ENCODE data around the gene XRCC4.

XRCC4 gene

GRCh38 chr5:83376461-83376860, 299.1 kb downstream of the XRCC4 start:
- no peaks in the 10 kb centered on the region for H3K27me3 Mint-ChIP-seq (ENCODE audit: low read depth)
- peaks cover 12% of the 10 kb centered on the region for H3K4me1 Mint-ChIP-seq
- H3K9me3 Mint-ChIP-seq, result no peaks in the 10 kb centered on the region
- no peaks in the 10 kb centered on the region for H3K36me3 Mint-ChIP-seq (ENCODE audit: low read depth)
- no peak overlapping the region for H3K27ac Mint-ChIP-seq
- TF ChIP-seq, protein P1, sequence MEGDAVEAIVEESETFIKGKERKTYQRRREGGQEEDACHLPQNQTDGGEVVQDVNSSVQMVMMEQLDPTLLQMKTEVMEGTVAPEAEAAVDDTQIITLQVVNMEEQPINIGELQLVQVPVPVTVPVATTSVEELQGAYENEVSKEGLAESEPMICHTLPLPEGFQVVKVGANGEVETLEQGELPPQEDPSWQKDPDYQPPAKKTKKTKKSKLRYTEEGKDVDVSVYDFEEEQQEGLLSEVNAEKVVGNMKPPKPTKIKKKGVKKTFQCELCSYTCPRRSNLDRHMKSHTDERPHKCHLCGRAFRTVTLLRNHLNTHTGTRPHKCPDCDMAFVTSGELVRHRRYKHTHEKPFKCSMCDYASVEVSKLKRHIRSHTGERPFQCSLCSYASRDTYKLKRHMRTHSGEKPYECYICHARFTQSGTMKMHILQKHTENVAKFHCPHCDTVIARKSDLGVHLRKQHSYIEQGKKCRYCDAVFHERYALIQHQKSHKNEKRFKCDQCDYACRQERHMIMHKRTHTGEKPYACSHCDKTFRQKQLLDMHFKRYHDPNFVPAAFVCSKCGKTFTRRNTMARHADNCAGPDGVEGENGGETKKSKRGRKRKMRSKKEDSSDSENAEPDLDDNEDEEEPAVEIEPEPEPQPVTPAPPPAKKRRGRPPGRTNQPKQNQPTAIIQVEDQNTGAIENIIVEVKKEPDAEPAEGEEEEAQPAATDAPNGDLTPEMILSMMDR (IDR thresholded peaks at IDR 0.05; ENCODE audit: unreplicated experiment in 3 of 3), result no peak
- H3K4me3 Mint-ChIP-seq, result no peak overlapping the region

GRCh38 chr5:83377131-83377865, 300.0 kb downstream of the XRCC4 start:
- no peak overlapping the region for H3K4me3 Mint-ChIP-seq
- TF ChIP-seq, protein P1 (IDR thresholded peaks at IDR 0.05; ENCODE audit: unreplicated experiment in 3 of 3), result no peak

GRCh38 chr5:83378624-83379289, 301.4 kb downstream of the XRCC4 start:
- peaks cover 6% of the 10 kb centered on the region for H3K9me3 Mint-ChIP-seq
- H3K4me3 Mint-ChIP-seq, result no peak overlapping the region
- H3K36me3 Mint-ChIP-seq (ENCODE audit: low read depth), result peaks cover 6% of the 10 kb centered on the region
- no peaks in the 10 kb centered on the region for H3K27me3 Mint-ChIP-seq (ENCODE audit: low read depth)
- TF ChIP-seq, protein P1 (IDR thresholded peaks at IDR 0.05; ENCODE audit: unreplicated experiment in 3 of 3), result no peak
- no peak overlapping the region for H3K27ac Mint-ChIP-seq
- H3K4me1 Mint-ChIP-seq, result peaks cover 12% of the 10 kb centered on the region

More at GRCh38 chr5:83377131-83377865, 300.0 kb downstream of the XRCC4 start:
- H3K9me3 Mint-ChIP-seq, result no peaks in the 10 kb centered on the region
- peaks cover 12% of the 10 kb centered on the region for H3K4me1 Mint-ChIP-seq
- H3K27me3 Mint-ChIP-seq (ENCODE audit: low read depth), result no peaks in the 10 kb centered on the region
- no peak overlapping the region for H3K27ac Mint-ChIP-seq
- H3K36me3 Mint-ChIP-seq (ENCODE audit: low read depth), result no peaks in the 10 kb centered on the region

- H3K36me3 Mint-ChIP-seq (ENCODE audit: low read depth), result peaks cover 6% of the 10 kb centered on the region
- no peak overlapping the region for H3K4me3 Mint-ChIP-seq
- H3K27me3 Mint-ChIP-seq (ENCODE audit: low read depth), result no peaks in the 10 kb centered on the region
- TF ChIP-seq, protein P1 (IDR thresholded peaks at IDR 0.05; ENCODE audit: unreplicated experiment in 3 of 3), result no peak
- no peaks in the 10 kb centered on the region for H3K4me1 Mint-ChIP-seq
- no peak overlapping the region for H3K27ac Mint-ChIP-seq
- H3K9me3 Mint-ChIP-seq, result peaks cover 14% of the 10 kb centered on the region
Measured at GRCh38 chr5:83385812-83386211, 308.5 kb downstream of the XRCC4 start.

GRCh38 chr5:83387041-83387440, 309.7 kb downstream of the XRCC4 start:
- Mint-ChIP-seq H3K36me3 (ENCODE audit: low read depth) (peaks cover 6% of the 10 kb centered on the region), H3K4me1 (no peaks in the 10 kb centered on the region), H3K27ac (no peak overlapping the region), H3K27me3 (ENCODE audit: low read depth) (no peaks in the 10 kb centered on the region), H3K9me3 (peaks cover 14% of the 10 kb centered on the region), H3K4me3 (no peak overlapping the region)
- TF ChIP-seq, protein P1 (IDR thresholded peaks at IDR 0.05; ENCODE audit: unreplicated experiment in 3 of 3), result no peak

Measured in nephron (organoid).